ENCODE results near the gene SERTAD2. TPM values are rescaled to one million over a fixed set of nuclear protein-coding genes. Genes with fewer than 3 reads are reported as not detected.

The SERTAD2 gene
- total RNA-seq, 1 donor from 2014 or later: 14.5 TPM

DNA sequence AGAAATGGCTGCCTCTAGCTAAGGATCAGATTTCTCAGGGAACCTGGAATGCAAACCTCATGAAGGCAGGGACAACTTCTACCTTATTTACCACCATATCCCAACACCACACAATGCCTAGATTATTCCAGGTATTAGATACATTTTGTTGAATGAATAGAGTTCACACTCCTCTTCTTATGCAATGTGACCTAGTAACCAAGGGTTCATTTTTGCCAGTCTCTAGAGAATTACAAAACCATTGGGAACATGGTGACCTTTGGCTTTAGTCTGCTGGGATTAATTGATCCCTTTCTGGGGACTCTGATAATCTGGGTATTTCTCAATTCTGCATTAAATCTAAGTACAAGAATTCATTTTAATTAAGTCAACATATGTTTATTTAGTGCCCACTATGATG is 35.2 kb upstream of the SERTAD2 start:
- Histone ChIP-seq H3K9me3 (replicated peaks) (no peaks in the 10 kb centered on the region), H3K27me3 (ENCODE audit: low read depth) (no peaks in the 10 kb centered on the region), H3K4me3 (no peak overlapping the region), H3K4me1 (no peaks in the 10 kb centered on the region), H3K36me3 (no peaks in the 10 kb centered on the region), H3K27ac (replicated peaks) (no peak overlapping the region)
- TF ChIP-seq, protein P1, sequence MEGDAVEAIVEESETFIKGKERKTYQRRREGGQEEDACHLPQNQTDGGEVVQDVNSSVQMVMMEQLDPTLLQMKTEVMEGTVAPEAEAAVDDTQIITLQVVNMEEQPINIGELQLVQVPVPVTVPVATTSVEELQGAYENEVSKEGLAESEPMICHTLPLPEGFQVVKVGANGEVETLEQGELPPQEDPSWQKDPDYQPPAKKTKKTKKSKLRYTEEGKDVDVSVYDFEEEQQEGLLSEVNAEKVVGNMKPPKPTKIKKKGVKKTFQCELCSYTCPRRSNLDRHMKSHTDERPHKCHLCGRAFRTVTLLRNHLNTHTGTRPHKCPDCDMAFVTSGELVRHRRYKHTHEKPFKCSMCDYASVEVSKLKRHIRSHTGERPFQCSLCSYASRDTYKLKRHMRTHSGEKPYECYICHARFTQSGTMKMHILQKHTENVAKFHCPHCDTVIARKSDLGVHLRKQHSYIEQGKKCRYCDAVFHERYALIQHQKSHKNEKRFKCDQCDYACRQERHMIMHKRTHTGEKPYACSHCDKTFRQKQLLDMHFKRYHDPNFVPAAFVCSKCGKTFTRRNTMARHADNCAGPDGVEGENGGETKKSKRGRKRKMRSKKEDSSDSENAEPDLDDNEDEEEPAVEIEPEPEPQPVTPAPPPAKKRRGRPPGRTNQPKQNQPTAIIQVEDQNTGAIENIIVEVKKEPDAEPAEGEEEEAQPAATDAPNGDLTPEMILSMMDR (IDR thresholded peaks at IDR 0.05; ENCODE audit: borderline replicate concordance): no peak
- intact Hi-C loops (cut with micrococcal nuclease): no loop called here
- DNase-seq: no peak

- TF ChIP-seq, protein P1 (IDR thresholded peaks at IDR 0.05; ENCODE audit: borderline replicate concordance): no peak
- H3K4me1 ChIP-seq: no peaks in the 10 kb centered on the region
- no peak for DNase-seq
- intact Hi-C loops (cut with micrococcal nuclease): no loop called here
- no peaks in the 10 kb centered on the region for H3K9me3 ChIP-seq (replicated peaks)
- H3K27me3 ChIP-seq (ENCODE audit: low read depth): no peaks in the 10 kb centered on the region
- H3K36me3 ChIP-seq: no peaks in the 10 kb centered on the region
- no peak overlapping the region for H3K4me3 ChIP-seq
- no peak overlapping the region for H3K27ac ChIP-seq (replicated peaks)
Measured at GRCh38 chr2:64686283-64686956, 32.7 kb upstream of the SERTAD2 start.

GRCh38 chr2:64685430-64685829 is 31.7 kb upstream of the SERTAD2 start:
- Histone ChIP-seq H3K4me1 (no peaks in the 10 kb centered on the region), H3K4me3 (no peak overlapping the region), H3K36me3 (no peaks in the 10 kb centered on the region), H3K27ac (replicated peaks) (no peak overlapping the region), H3K27me3 (ENCODE audit: low read depth) (no peaks in the 10 kb centered on the region), H3K9me3 (replicated peaks) (no peaks in the 10 kb centered on the region)
- no peak for DNase-seq
- TF ChIP-seq, protein P1 (IDR thresholded peaks at IDR 0.05; ENCODE audit: borderline replicate concordance): no peak
- intact Hi-C loops (cut with micrococcal nuclease): no loop called here

DNA sequence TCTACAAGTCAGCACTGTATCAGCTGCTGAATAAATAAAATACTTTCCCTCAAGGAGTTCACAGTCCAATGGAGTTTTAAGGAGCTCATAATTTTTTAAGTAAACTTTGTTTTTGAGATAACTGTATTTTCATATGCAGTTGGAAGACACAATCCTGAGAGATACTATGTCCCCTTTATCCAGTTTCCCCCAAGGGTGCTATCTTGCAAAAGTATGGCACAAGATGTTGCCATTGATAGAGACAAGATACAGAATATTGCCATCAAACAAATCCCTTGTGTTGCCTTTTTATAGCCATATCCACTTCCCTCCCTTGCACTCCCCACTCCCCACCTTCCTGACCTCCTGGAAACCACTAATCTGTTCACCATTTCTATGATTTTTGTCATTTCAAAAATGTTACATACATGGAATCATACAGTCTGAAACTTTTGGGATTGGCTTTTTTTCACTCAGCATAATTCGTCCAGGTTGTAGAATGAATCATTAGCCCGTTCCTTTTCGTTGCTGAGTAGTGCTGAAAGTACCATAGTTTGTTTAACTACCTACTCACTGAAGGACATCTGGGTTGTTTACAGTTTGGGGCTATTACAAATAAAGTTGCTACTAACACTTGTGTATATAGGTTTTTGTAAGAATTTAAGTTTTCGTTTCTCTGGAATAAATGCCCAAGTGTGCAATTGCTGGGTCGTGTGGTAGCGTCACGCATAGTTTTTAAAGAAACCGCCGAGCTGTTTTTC is 30.2 kb upstream of the SERTAD2 start:
- H3K4me1 ChIP-seq: no peaks in the 10 kb centered on the region
- intact Hi-C loops (cut with micrococcal nuclease): no loop called here
- DNase-seq: no peak
- no peaks in the 10 kb centered on the region for H3K9me3 ChIP-seq (replicated peaks)
- H3K27ac ChIP-seq (replicated peaks): no peak overlapping the region
- H3K4me3 ChIP-seq: no peak overlapping the region
- TF ChIP-seq, protein P1 (IDR thresholded peaks at IDR 0.05; ENCODE audit: borderline replicate concordance): no peak
- H3K36me3 ChIP-seq: no peaks in the 10 kb centered on the region
- no peaks in the 10 kb centered on the region for H3K27me3 ChIP-seq (ENCODE audit: low read depth)

DNA sequence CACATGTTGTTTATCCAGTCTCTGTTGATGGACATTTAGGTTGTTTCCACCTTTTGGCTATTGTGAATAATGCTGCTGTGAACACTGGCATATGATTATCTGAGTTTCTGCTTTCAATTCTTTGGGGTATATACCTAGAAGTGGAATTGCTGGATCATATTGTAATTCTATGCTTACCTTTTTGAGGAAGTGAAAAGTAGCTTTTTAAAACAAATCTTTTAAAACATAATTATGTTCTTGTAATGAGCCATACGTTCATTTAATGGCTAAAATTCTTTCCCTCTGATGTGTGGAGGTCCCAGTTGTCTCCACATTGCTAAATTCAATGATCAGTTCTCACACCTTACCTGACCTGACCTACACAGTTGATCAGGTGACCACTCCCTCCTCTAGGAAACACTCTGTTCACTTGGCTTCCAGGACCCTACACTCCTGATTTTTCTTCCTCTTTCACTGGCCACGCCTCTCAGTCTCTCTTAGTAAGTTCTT is 27.8 kb upstream of the SERTAD2 start:
- H3K4me1 ChIP-seq: no peaks in the 10 kb centered on the region
- no peak for DNase-seq
- no peak overlapping the region for H3K27ac ChIP-seq (replicated peaks)
- TF ChIP-seq, protein P1 (IDR thresholded peaks at IDR 0.05; ENCODE audit: borderline replicate concordance): no peak
- H3K9me3 ChIP-seq (replicated peaks): no peaks in the 10 kb centered on the region
- intact Hi-C loops (cut with micrococcal nuclease): no loop called here
- H3K4me3 ChIP-seq: no peak overlapping the region
- H3K27me3 ChIP-seq (ENCODE audit: low read depth): no peaks in the 10 kb centered on the region
- no peaks in the 10 kb centered on the region for H3K36me3 ChIP-seq

Measured in left ventricle myocardium inferior (tissue), 1 donor.